COR-L47 (cell line): Measurements from ENCODE around the gene CRYGN.

Experiments used
- DNase-seq: peaks from one replicate; lab custom pipeline; 2025; lab: John Stamatoyannopoulos, UW

CRYGN gene, protein sequence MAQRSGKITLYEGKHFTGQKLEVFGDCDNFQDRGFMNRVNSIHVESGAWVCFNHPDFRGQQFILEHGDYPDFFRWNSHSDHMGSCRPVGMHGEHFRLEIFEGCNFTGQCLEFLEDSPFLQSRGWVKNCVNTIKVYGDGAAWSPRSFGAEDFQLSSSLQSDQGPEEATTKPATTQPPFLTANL

DNA sequence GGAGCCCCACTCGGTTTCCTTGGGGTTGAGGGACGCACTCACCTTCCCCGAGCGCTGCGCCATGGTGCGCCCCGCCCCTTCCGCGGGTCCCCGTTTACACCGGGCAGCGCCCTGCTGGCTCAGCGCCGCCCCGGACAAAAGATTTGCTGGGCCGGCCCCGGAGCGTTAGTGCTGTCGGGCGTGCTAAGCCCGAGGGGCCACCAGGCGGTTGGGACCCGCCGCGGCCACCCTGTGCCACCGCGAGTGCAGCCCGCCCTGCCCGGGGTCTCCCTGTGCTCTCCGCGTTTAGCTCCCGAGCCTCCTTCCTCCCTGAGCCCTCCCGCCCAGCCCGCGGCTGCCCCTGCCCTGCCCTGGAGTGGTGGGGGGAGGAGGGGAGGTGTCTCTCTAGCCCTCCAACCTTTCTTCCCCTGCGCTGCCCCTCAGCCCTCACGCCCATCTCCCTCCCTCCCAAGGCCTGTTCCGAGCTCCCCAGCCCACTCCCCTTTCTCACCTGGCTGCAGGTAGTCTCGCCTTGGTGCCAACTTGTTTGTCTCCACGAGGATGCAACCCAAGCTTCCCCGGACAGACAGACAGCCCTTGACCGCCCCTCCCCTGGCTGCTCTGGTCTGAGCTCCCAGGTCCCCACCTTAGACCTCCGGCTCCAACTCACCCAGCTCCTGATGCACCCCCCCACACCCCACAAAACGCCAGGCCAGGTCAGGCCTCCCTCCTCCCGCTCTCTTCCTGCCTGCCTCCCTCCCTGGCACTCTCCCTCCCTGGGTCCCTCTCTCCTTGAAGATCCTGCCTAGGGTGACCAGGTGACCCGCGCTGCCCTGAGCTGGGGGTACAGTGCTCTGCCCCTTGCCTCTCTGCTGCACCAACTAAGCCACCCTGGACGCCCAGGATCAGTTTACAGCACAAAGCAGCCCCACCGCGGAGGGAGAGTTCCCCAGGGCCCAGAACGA lies at the start of gene CRYGN:
Gene CRYGN, minus strand, starts transcription at position 287 of the 944 bp plus-strand sequence. Its CDS starts 224 bp downstream, at position 63.
- no peak for DNase-seq

DNA sequence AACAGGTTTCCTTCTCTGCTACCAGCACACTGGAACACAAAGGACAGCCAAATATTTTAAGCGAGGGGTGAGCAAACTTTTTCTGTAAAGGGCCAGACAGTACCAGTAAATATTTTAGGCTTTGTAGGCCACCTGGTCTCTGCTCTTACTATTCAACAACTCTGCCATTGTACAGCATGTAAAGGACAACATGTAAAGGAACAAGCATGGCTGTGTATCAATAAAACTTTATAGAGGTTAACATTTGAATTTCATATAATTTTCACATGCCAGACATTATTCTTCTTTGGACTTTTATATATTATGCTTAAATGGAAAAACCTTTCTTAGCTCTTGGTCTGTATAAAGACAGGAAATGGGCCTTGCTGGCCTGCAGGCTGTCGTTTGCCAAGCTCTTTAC lies 49.6 kb upstream of the CRYGN start:
- no peak for DNase-seq

DNA sequence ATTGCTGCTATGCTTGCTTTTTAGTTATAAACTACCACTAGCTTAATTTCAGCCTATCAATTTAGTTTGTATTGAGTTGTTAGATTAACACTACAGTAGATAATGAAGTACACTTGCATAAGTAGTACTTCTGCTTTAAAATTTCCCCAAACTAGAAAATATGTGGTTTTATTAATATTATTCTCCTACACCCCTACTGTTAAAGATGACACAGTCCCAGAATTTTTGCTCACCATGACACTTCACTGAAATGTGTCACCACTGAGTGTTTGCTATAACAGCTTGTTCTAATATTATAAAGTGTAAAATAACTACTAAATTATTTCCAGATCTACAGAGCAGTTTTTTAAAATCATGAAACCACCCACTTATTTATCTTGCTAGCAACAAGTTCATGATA lies 48.2 kb upstream of the CRYGN start:
- DNase-seq: no peak

DNA sequence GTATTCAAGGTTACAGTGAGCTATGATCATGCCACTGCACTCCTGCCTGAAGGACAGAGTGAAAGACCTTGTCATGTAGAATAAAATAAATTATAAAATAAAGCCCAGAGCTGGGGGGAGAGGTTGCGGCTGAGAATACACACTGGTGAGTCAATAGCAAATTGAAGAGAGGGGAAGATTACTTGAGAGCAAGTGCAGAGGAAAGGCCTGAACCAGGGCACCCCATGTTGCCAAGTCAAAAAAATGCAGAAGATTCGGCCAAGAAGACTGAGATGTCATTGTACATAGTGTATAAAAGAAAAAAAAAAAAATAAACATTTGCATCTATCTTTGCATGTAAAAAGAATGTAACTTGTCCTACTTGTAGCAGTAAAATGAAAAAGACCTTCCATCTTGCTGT lies 47.3 kb upstream of the CRYGN start:
- no peak for DNase-seq

DNA sequence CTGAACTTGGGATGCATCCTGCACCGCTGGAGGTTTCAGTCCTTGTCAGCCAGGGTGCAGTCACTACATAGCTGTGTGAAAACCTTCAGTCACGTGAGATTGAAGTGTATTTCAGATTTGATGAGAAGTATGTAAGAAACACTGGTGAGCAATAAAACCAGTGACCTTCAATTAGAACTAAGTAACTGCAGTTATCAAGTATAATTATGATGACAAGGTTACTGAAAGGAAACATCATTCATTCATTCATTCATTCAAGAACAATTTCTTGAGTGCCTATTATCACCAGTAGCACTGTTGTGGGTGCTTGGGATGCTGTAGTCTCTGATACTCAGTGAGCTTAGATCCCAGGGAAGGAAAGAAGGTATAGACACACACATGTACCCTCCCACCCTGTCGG lies 46.1 kb upstream of the CRYGN start:
- DNase-seq: no peak

DNA sequence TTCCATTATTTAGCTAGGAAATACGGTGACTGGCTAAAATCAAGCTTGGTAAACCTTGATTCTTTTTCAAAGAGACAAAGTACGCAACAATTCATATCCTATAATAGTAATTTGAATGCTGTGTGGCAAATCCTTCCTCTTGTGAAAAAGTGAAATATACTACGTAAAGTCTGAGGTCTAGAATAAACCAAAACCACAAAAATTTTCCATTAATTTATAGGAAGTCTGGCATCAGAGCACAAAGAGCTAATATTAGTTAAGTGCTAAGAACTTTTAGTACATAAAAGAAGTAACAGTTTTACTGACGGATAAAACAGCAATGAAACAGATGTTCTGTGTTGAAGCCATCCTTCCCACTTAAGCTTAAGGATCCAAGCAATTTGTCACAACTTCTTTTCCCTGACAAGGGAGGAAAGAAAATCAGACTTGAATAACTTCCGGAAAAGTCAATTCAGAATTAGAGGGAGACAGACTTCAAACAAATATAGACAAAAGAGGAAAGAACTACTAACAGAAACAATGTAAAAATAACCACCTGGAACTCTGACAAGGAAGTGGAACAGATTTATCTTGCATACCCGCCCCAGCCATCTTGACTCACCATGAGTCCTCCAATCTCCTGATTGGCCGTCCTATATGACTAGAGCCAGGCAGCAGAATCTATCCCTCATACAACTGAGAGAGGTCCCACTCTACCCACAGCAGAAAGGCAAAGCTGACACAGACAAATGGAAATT lies 45.2 kb upstream of the CRYGN start:
- DNase-seq: no peak

DNA sequence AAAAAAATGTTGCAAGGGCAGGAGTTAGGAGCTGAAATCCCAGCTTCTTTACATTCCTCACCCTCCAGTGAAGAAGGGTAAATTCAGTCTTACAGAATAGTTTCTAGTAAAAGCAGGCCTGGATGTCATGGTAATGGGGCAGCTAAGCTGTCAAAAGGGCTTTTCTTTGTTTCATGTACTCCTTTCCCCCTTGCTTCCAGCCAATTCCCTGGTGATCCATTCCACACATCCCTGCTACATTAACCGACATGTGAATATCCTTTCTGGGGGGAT lies 43.7 kb upstream of the CRYGN start:
- DNase-seq: no peak

DNA sequence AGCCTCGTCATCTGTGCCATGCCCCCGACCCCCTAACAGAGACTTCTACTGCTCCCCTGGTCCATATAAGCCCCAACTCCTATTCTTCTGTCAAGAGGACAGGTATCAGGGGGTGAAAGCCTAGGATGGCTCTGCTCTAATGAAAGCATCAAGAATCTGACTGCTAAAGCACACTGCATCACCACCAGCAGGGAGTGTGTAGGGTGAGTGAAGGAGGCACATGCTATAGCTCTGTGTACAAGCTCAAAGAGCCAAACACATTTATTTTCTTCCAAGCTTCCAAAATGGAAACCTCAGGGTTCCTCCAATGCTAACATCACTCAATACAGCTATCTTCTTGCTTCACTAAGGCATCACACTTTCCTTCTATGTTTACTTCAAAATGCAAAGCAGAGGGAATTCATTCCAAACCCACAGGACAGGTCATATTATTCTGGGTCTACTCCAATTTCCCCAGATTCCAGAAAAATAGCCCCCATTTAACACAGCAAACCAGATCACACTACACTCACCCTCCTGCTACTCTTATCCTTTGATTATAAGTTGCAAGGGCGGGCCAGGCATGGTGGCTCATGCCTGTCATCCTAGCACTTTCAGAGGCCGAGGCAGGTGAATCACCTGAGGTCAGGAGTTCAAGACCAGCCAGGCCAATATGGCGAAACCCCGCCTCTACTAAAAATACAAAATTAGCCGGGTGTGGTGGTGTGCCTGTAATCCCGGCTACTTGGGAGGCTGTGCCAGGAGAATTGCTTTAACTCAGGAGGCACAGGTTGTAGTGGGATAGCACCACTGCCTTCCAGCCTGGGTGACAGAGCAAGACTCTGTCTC lies 43.2 kb upstream of the CRYGN start:
- no peak for DNase-seq

DNA sequence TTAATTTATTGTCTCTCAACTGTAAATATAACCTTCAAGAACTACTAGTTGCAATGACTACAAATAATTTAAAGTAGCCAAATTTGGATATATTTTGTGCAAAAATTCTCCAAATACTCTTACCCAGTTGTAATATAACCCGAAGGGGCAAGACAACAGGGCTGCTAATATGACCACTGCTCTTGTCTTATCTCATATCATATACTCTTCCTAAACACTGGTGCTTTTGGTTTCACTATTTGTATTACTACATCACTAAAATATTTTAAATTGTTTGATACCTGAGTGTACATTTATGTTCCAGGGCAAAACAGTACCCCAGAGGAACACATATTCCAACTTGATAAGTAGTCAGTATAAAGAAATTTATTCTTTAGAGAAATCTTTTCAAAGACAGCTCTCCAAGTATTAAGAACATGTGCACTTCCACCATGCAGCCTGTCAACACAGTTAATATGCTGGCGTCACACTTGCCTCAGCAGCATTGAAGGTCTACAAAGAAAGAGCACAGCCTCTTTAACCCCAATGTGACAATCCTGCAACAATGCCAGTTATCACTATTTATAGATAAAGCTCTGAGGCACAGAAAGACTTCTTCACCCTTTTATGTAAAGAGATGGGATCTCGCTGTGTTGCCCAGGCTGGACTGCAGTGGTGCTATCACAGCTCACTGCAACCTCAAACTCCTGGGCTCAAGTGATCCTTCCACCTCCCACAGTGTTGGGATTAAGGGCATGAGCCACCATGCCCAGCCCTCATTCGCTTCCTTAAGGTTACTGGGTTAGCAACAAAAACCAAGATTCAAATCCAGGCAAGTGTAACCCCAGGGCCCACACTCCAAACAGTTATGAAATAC lies 41.9 kb upstream of the CRYGN start:
- DNase-seq: no peak

DNA sequence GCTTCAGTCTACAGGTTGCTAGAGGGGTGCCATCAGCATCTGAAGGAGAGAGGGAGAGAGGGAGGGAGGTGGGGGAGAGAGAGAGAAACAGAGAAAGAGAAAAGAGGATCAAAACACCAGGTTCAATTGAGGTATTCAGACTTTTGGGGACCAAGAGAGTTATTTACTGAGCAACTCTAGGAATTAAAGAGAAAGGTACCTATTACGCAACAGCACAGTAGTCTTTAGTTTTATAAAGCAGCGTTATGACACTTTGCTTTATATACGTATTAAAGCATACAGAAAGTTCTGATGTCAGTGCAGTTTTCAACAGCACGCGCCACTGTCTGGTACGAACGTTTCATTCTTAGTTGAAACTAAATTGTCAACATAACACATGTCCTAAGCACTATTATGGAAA lies 37.9 kb upstream of the CRYGN start:
- no peak for DNase-seq

DNA sequence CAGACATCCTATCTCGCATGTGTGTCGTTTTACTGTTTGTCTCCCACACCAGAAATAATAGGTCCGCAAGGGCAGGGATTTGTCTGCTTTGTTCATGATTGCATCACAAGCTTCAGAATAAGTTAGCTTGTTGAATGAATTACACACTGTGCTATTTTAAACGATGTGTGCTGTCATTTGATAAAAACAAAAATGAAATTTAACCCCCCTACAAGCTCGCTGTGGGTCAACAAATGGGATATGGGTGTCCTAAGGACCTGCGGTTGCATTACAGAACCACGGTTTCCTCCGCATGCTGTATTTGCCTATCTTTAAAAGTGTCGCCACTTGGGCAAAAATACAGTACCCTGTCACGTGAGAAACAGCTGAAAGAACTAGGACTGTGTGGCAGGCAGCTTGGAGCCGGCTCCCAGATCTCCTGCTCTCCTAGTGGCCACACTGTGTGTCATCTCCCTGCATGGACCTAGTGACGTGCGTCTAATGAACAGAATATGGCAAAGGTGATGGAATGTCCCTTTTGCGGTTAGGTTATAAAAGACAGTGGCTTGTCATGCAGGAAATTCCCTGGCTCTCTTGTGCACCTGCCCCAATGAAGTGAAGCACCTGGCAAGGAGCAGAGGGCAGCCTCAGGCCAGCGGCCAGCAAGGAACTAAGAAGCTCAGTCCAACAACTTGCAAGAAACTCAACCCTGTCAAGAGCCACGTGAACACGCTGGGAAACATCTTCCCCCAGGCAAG lies 32.9 kb upstream of the CRYGN start:
- no peak for DNase-seq

DNA sequence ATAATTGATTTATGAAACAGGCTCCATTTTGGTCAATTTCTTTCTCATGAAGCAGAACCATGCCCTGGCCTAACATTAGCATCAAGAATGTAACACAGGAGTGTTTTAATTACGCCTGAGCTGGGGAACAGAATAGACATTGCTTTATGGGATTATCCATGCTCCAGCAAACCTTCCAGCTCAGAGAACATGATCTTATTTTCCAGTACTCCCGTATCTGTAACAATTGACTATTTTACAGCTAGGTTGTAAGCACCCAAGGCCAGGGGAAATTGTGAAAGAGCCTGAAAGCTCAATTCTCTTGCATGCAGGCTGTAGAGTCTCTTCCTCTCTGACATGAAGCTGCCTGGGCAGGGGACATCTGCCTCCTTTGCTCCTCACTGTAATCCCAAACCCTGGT lies 30.8 kb upstream of the CRYGN start:
- DNase-seq: no peak

DNA sequence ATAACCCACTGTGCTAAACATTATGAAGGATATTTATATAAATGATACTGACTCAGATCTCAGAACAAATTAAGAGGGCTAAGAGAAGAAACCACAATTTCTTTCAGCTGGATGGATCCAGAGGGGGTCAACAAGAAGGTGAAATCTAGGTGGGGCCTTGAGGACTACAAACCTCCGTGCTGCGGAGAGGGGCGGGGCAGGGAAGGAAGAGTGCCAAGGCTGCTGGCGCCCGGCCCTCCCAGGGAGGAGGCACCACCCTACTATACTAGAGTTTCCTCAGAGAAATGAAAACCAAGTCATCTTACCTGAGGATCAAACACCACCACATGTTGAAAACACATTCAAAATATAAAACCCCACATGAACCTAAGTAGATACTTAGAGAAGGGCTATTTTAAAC lies 29.3 kb upstream of the CRYGN start:
- DNase-seq: no peak

DNA sequence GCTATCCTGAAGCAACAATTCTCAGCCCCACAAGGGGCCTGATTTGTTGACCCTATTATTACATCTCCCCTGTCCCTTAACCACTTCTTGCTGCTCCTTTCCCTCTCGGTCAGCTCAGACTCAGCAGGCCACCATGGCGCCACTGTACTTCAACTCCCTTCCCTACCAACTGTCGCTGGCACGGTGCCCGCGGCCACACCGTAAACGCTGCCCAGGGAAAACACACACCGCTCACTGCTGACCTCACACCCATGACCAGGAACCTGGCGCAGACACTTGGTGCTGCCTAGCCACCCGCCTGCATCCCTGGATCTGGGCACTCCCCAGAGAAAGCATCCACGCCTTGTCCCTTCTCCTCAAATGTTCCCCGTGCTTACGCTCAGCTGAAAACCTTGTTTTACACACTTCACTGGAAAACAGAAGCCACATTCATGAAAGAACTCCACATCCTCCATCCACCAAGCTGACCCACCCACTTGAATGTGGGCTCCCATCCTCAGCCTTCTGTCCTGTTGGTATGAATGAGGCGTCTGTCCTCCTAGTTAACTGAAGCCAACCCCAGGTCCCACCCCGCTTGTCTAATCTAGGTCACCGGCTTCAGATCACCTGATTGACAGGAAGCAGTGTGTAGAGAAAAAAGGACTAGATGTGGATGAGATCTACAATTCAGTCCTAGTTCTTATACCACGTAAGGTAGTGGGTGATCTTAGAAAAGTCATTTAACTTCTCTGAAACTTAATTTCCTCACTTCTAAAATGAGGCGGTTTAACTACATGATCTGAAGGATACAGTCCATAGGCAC lies 28.5 kb upstream of the CRYGN start:
- no peak for DNase-seq

DNA sequence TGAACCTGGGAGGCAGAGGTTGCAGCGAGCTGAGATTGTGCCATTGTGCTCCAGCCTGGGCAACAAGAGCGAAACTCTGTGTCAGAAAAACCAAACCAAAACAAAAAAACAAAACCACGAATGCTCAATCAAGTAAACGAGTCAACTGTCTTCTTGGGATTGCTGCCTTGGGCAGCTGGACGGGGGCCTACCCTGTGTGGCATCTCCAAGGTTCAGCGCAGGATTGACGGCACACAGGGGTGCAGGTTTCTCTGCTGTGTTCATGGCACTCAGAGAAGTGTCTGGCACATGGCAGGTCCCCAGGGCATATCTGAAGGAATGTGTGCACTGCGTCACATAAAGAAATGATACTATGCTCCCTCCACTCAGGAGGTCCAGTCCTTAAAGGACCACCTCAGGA lies 25.2 kb upstream of the CRYGN start:
- no peak for DNase-seq

DNA sequence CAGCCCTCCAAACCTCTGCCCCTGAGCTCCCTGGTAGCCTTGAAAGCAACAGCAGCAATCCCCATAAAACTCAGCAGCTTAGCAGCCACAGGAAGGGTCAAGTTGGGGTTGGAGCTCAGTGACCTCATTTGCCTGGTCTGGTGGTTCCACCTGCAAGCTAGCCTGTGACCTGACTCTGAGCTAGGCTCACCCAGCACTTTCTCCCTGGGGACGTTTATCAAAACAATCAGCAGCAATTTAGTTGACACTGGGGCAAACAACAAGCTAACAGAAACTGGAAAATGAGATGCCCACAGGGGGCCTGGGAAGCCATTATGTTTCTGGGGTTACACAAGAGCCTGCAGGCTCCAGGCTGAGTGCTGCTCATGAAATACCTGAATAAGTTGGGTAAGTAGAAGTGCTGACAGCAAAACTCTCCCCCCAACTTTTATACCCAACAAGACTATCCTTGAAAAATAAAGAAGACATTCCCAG lies 22.4 kb upstream of the CRYGN start:
- DNase-seq: no peak

DNA sequence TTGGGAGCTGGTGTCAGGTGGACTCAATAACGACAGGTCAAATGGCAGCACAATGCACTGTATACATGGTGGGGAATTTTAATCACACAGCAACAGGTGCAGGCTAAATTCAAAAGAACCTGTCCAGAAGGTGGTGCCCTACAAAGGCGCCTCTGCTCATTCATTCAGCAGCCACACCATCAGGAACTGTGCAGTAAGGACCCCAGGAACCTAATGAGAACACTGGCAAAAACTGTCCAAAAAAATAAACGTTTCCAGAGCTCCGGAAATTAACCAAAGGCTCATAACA lies 21.9 kb upstream of the CRYGN start:
- no peak for DNase-seq

DNA sequence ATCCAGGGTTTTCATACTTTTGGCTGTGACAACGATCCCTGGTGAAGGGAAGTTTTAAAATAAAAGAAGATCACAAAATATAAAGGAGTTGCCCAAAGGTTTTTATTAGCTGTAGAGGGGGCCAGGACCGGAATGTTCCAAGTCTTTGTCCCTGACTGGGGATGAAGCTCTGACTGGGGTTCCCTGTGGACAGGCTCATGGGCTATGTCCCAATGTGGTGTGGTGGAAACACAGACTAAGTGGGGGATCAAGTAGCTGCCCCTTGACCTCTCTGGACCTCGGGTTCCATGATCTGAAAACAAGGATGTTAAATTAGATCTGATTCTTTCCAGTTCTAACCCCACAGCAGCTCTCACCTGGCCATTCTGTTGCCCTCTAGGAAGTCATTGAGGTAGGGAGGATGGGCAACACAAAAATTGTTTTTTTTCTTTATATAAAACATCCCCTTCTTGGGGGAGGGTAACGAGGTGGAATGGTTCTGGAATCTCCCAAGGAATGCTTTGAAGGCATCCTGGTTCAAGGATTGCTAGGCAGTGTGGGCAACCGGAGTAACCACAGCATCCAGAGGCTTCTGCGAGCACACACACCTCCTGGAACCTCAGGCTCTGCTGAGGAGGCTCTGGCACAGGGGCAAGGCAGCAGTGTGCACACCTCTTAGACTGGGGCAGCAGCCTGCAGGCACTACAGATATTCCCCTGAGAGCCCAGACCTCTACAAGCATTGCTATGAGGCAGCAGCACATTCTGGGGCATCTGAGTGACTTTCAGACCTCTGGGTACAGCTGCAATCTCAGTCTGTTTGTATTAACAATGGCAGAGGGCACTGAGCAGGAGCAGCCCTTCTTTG lies 21.4 kb upstream of the CRYGN start:
- no peak for DNase-seq

DNA sequence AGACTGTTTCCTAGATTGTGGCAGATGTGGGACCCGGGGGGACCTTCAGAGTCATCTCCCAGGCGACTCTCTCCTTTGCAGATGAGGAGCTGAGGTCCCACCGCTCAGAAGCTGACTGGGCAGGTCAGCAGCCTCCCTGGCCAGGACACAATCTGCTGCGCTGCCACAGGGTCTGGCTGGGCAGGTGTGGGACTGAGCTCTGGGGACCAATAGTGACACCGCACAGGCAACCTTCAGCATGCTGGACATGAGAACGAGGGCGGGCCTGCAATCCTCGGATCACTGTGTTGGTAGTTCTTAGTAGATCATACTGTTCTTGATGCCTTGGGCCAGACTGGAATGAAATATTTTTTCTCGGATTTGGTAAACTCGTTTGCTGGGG lies 20.5 kb upstream of the CRYGN start:
- no peak for DNase-seq
